ENCODE results near the gene ANO2. TPM values are rescaled to one million over a fixed set of nuclear protein-coding genes. Genes with fewer than 3 reads are reported as not detected.

Gene ANO2
- total and polyA plus RNA-seq, 4 donors: 0.03 to 0.25 (median 0.15) TPM

DNA sequence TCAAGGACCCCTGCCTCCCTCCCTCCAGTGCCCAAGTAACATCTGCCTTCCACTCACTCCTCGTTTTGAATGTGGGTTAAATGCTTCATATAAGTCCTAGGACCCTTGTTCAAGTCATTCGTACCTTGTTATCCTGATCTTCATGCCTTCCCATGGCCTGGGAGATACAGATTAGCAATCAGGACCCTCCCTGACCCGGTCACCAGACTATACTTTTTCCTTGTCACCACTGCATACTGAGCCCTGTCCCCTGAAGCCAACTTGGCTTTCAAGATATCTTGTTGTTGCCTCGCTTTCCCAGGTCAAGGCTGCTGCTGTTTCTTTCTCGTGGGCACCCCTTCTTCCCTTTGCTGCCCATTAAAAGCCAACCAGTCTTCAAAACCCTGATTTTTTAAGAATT lies 208.5 kb downstream of the ANO2 start:
- Histone ChIP-seq H3K36me3 (ENCODE audit: control insufficient read depth in 4 of 4, insufficient read depth in 3 of 4, low read depth in 1 of 4, low read length in 3 of 4) (no peaks in the 10 kb centered on the region), H3K27me3 (ENCODE audit: control insufficient read depth in 4 of 4, insufficient read depth in 4 of 4, low read length in 3 of 4) (no peaks in the 10 kb centered on the region), H3K4me1 (ENCODE audit: control insufficient read depth in 4 of 4, insufficient read depth in 4 of 4, low read length in 3 of 4) (no peaks in the 10 kb centered on the region), H3K27ac (ENCODE audit: low read depth in 1 of 2, low read length in 2 of 2) (no peak overlapping the region), H3K4me3 (ENCODE audit: low read depth in 1 of 3, low read length in 3 of 3) (no peak overlapping the region), H3K9me3 (ENCODE audit: control insufficient read depth in 4 of 4, low read length in 3 of 4) (no peaks in the 10 kb centered on the region), H3K9ac (ENCODE audit: low read depth in 1 of 2, low read length in 2 of 2) (no peak overlapping the region)
- WGBS: 79% methylated on average over 5 of the region's 5 CpGs
- DNase-seq (ENCODE audit: low spot score): peak; percentile 23
- no peak for TF ChIP-seq HNF4A (conservative IDR thresholded peaks at IDR 0.05)

DNA sequence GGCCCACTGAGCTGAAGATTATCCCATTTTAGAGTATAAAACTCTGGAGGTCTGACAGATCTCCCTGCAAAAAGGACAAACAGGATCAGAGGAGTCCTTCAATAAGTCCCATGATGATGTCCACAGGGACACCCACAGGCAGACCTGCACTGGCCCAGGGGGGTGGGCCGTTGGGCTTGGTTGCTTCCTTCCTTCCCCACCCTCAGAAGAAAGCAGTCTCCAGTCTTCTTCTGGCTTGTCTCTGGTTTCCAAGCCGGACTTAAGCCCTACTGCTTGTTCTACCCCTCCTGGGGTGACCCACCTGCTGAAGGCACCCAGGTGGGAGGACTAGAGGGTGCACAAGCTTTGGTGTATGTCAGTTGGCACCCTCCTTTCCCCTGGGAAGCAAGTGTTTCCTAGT lies 209.0 kb downstream of the ANO2 start:
- Histone ChIP-seq H3K4me1 (ENCODE audit: control insufficient read depth in 4 of 4, insufficient read depth in 4 of 4, low read length in 3 of 4) (no peaks in the 10 kb centered on the region), H3K36me3 (ENCODE audit: control insufficient read depth in 4 of 4, insufficient read depth in 3 of 4, low read depth in 1 of 4, low read length in 3 of 4) (no peaks in the 10 kb centered on the region), H3K9me3 (ENCODE audit: control insufficient read depth in 4 of 4, low read length in 3 of 4) (no peaks in the 10 kb centered on the region), H3K4me3 (ENCODE audit: low read depth in 1 of 3, low read length in 3 of 3) (no peak overlapping the region), H3K27me3 (ENCODE audit: control insufficient read depth in 4 of 4, insufficient read depth in 4 of 4, low read length in 3 of 4) (no peaks in the 10 kb centered on the region), H3K9ac (ENCODE audit: low read depth in 1 of 2, low read length in 2 of 2) (no peak overlapping the region), H3K27ac (ENCODE audit: low read depth in 1 of 2, low read length in 2 of 2) (no peak overlapping the region)
- no peak for TF ChIP-seq HNF4G (IDR thresholded peaks at IDR 0.05)
- TF ChIP-seq FOXA1 (IDR thresholded peaks at IDR 0.05): no peak
- TF ChIP-seq, protein P1, sequence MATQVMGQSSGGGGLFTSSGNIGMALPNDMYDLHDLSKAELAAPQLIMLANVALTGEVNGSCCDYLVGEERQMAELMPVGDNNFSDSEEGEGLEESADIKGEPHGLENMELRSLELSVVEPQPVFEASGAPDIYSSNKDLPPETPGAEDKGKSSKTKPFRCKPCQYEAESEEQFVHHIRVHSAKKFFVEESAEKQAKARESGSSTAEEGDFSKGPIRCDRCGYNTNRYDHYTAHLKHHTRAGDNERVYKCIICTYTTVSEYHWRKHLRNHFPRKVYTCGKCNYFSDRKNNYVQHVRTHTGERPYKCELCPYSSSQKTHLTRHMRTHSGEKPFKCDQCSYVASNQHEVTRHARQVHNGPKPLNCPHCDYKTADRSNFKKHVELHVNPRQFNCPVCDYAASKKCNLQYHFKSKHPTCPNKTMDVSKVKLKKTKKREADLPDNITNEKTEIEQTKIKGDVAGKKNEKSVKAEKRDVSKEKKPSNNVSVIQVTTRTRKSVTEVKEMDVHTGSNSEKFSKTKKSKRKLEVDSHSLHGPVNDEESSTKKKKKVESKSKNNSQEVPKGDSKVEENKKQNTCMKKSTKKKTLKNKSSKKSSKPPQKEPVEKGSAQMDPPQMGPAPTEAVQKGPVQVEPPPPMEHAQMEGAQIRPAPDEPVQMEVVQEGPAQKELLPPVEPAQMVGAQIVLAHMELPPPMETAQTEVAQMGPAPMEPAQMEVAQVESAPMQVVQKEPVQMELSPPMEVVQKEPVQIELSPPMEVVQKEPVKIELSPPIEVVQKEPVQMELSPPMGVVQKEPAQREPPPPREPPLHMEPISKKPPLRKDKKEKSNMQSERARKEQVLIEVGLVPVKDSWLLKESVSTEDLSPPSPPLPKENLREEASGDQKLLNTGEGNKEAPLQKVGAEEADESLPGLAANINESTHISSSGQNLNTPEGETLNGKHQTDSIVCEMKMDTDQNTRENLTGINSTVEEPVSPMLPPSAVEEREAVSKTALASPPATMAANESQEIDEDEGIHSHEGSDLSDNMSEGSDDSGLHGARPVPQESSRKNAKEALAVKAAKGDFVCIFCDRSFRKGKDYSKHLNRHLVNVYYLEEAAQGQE (IDR thresholded peaks at IDR 0.05): no peak
- TF ChIP-seq RAD21 (IDR thresholded peaks at IDR 0.05): no peak
- TF ChIP-seq GABPA (IDR thresholded peaks at IDR 0.05 in 1 of 2, conservative IDR thresholded peaks at IDR 0.05 in 1 of 2): no peak
- no peak for TF ChIP-seq HNF4A (conservative IDR thresholded peaks at IDR 0.05)
- TF ChIP-seq, protein P2, sequence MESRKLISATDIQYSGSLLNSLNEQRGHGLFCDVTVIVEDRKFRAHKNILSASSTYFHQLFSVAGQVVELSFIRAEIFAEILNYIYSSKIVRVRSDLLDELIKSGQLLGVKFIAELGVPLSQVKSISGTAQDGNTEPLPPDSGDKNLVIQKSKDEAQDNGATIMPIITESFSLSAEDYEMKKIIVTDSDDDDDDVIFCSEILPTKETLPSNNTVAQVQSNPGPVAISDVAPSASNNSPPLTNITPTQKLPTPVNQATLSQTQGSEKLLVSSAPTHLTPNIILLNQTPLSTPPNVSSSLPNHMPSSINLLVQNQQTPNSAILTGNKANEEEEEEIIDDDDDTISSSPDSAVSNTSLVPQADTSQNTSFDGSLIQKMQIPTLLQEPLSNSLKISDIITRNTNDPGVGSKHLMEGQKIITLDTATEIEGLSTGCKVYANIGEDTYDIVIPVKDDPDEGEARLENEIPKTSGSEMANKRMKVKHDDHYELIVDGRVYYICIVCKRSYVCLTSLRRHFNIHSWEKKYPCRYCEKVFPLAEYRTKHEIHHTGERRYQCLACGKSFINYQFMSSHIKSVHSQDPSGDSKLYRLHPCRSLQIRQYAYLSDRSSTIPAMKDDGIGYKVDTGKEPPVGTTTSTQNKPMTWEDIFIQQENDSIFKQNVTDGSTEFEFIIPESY (IDR thresholded peaks at IDR 0.05): no peak
- TF ChIP-seq JUND (IDR thresholded peaks at IDR 0.05): no peak
- TF ChIP-seq NR2F2 (IDR thresholded peaks at IDR 0.05): no peak
- TF ChIP-seq YY1 (IDR thresholded peaks at IDR 0.05): no peak
- TF ChIP-seq EGR1 (IDR thresholded peaks at IDR 0.05; ENCODE audit: low read depth in 2 of 2): no peak
- TF ChIP-seq, protein P3, sequence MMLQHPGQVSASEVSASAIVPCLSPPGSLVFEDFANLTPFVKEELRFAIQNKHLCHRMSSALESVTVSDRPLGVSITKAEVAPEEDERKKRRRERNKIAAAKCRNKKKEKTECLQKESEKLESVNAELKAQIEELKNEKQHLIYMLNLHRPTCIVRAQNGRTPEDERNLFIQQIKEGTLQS (IDR thresholded peaks at IDR 0.05): no peak
- TF ChIP-seq TAF1 (conservative IDR thresholded peaks at IDR 0.05): no peak
- TF ChIP-seq RXRA (IDR thresholded peaks at IDR 0.05): no peak
- WGBS: 74% methylated on average over 2 of the region's 2 CpGs
- peak; percentile 19 for DNase-seq (ENCODE audit: low spot score)

DNA sequence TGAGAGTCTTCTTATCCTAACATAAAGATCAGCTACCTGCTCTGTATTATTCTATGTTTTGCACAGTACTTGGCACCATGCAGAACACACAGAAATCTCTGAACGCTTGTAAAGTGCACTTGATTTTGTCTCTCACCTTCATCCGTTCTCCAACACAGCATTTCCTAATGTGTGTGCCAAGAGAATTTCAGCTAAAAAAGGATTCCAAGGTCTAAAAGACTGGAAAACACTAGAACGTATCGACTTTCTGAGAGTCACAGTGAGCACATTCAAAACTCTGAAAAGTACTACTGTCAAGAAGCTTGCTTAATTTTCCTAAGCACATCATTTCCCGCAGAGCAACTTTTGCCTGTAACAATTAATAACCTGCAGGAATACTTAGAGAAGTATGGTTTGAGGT lies 211.1 kb downstream of the ANO2 start:
- H3K4me3 ChIP-seq (ENCODE audit: low read depth in 1 of 3, low read length in 3 of 3): no peak overlapping the region
- H3K4me1 ChIP-seq (ENCODE audit: control insufficient read depth in 4 of 4, insufficient read depth in 4 of 4, low read length in 3 of 4): no peaks in the 10 kb centered on the region

More for the DNA sequence above, 211.1 kb downstream of the ANO2 start:
- Histone ChIP-seq H3K9ac (ENCODE audit: low read depth in 1 of 2, low read length in 2 of 2) (no peak overlapping the region), H3K9me3 (ENCODE audit: control insufficient read depth in 4 of 4, low read length in 3 of 4) (no peaks in the 10 kb centered on the region), H3K36me3 (ENCODE audit: control insufficient read depth in 4 of 4, insufficient read depth in 3 of 4, low read depth in 1 of 4, low read length in 3 of 4) (no peaks in the 10 kb centered on the region), H3K27ac (ENCODE audit: low read depth in 1 of 2, low read length in 2 of 2) (no peak overlapping the region), H3K27me3 (ENCODE audit: control insufficient read depth in 4 of 4, insufficient read depth in 4 of 4, low read length in 3 of 4) (no peaks in the 10 kb centered on the region)
- 92% methylated on average over 5 of the region's 5 CpGs for WGBS
- DNase-seq (ENCODE audit: low spot score): peak; percentile 1
- TF ChIP-seq, protein P2 (IDR thresholded peaks at IDR 0.05): no peak
- TF ChIP-seq JUND (IDR thresholded peaks at IDR 0.05) (no peak), HNF4A (conservative IDR thresholded peaks at IDR 0.05) (no peak), YY1 (IDR thresholded peaks at IDR 0.05) (no peak), RAD21 (IDR thresholded peaks at IDR 0.05) (no peak), FOXA1 (IDR thresholded peaks at IDR 0.05) (no peak), HNF4G (IDR thresholded peaks at IDR 0.05) (no peak)
- TF ChIP-seq, protein P3 (IDR thresholded peaks at IDR 0.05): no peak
- TF ChIP-seq, protein P4, sequence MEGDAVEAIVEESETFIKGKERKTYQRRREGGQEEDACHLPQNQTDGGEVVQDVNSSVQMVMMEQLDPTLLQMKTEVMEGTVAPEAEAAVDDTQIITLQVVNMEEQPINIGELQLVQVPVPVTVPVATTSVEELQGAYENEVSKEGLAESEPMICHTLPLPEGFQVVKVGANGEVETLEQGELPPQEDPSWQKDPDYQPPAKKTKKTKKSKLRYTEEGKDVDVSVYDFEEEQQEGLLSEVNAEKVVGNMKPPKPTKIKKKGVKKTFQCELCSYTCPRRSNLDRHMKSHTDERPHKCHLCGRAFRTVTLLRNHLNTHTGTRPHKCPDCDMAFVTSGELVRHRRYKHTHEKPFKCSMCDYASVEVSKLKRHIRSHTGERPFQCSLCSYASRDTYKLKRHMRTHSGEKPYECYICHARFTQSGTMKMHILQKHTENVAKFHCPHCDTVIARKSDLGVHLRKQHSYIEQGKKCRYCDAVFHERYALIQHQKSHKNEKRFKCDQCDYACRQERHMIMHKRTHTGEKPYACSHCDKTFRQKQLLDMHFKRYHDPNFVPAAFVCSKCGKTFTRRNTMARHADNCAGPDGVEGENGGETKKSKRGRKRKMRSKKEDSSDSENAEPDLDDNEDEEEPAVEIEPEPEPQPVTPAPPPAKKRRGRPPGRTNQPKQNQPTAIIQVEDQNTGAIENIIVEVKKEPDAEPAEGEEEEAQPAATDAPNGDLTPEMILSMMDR (IDR thresholded peaks at IDR 0.05; ENCODE audit: low read depth, low read length, missing input control): no peak

Measured in liver (tissue), 9 donors.